C4-2B (cell line): ENCODE data around the gene CRTC3.

Experiments used
- CTCF ChIP-seq: fragments of 450-650 bp; conservative IDR thresholded peaks from 2 replicates; pipeline ENCODE4 v1.5.1; 2017; ENCODE audit warnings: mild to moderate bottlenecking
- ZFX ChIP-seq: fragments of 450-650 bp; IDR thresholded peaks from 2 replicates; pipeline ENCODE4 v1.6.1; 2017

GRCh38 chr15:90686435-90687218, 156.9 kb downstream of the CRTC3 start:
- no peak for TF ChIP-seq CTCF
- TF ChIP-seq ZFX, result no peak
